GM21619 (cell line): ENCODE data around the gene LDLRAD4.

Experiments
- ATAC-seq: cut with Tn5 transposase; IDR thresholded peaks from one replicate; pipeline ENCODE4 v1.9.1; 2021; ENCODE audit not compliant: unreplicated experiment

LDLRAD4 gene

GRCh38 chr18:13366962-13367892 lies 148.7 kb downstream of the LDLRAD4 start:
- ATAC-seq, result no peak

- ATAC-seq, result no peak
Observed at GRCh38 chr18:13368080-13368813, 149.7 kb downstream of the LDLRAD4 start.

- ATAC-seq, result no peak
Observed at GRCh38 chr18:13369353-13369752, 150.8 kb downstream of the LDLRAD4 start.

- no peak for ATAC-seq
Observed at GRCh38 chr18:13369756-13370510, 151.4 kb downstream of the LDLRAD4 start.

GRCh38 chr18:13370995-13371625 lies 152.6 kb downstream of the LDLRAD4 start:
- ATAC-seq, result no peak

GRCh38 chr18:13371689-13372418 lies 153.3 kb downstream of the LDLRAD4 start:
- ATAC-seq, result no peak

- no peak for ATAC-seq
Observed at GRCh38 chr18:13372531-13372951, 154.0 kb downstream of the LDLRAD4 start.

DNA sequence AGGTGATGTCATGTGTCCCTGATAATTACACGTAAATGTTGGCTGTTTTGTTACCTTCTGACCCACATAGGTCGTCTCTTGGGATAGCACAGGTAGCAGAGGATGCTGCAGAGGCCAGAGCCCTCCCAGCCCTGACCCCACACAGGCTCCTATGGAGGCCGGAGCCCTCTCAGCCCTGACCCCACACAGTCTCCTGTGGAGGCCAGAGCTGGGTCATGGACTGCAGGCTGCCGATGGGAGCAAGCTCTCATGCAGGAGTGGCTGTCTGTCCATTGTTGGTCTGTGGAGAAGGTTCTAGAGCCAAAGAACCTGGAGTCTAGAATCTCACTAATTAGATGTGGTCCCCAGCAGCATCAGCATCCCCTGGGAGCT lies 155.5 kb downstream of the LDLRAD4 start:
- no peak for ATAC-seq

DNA sequence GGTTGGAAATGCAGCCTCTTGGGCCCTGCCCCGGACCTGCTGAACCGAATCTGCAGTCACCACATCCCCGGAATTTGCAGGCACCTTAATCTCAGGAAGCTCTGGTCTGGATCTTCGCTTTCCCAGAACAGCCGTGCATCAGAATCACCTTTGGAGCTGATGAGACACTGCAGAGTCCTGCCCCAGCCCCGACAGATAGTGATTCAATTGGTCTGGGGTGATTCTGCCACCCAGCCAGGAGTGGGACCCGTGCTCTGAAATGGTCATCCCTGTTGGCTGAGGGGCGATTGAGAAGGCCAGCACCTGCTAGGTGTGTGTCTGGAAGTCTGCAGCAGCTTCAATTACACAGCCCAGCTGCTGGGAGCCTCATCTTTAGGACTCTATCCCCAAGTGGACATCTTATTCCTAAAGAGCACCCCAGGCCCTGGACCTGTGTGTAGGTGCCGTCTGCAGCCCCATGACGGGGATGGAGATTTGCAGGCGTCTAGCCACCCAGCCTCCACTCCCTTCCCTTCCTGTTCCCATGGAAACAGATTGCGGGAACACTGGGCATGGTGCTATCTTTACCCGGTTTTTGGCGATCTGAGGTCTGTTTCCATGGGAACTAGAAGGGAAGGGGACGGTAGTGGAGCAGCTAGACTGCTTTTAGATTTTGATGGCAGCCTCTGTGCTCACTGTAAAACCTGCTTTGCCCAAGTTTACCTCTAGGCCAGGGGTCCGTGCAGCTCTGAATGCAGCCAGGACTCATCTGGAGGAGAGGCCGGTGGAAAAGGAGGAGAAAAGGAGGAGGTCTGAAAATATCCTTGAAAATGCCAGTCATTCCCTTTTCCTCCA lies 156.1 kb downstream of the LDLRAD4 start:
- no peak for ATAC-seq

DNA sequence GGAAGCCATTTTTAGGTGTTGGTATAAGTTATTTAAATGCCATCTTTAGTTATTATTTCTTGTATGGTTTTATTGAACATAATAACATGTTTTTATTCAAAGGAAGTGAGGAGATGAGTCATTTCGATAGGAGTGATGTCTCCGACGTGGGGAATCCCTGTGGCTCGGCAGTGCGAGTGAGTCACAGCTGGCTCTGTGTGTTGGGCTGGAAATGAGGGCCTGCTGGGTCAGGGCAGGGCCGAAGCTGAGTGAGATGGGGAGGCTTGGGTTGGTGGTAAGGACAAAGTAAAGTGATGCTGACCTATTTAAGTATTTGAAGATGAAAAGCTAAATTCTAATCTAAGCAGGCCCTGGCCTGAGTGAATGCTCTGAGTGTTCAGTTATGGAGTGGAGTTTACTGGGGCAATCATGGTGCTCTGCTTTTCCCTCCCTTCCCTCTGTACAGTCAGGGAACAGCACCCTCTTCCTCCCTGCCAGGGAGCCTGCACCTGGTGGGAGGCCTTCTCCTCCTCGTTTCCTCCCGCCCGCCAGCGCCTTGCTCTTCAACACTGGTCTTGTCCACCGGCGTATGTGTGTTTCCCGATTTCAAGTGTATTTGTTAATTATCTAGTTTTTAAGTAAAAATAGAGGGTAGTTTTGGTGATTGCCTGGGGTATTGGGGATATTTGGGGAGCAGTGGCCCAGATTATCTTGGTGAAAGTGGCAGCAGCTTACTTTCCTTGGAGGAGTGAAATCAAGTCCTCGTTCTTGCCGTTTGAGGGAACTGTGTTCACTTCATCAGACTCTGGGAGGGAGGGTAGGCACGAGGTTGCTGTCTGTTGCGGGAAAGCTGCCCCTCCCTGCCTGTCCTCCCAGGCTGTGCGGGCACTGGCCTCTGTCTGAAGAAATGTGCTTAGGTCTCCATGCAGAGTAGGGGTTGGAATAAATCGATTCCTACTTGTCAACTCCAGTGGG lies 157.0 kb downstream of the LDLRAD4 start:
- peak; percentile 92 for ATAC-seq

GRCh38 chr18:13376298-13376840 lies 157.8 kb downstream of the LDLRAD4 start:
- ATAC-seq, result no peak

DNA sequence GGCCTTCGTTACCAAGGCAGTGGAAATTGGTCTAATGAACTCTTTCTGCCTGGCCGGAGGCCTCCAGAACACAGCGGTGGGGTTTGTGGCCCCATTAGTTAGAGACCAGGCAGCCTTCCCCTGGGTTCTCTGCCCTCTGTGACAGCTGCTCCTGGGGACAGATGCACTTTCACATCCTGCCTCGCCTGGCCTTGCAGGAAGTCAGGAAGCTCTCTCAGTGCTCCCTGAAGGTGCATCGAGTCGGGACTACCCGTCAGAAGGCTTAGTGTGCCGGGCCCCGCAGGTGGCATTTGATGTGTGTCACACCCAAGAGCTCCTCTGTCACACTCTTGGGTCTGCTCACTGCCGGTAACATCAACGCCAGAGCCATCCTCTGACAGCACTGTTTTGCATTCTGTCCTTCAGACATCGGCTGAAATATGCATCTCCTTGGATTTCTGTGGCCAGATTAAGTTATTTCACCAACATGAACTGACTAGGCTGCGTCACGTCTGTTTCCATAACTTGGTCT lies 158.3 kb downstream of the LDLRAD4 start:
- no peak for ATAC-seq

GRCh38 chr18:13377496-13377895 lies 158.9 kb downstream of the LDLRAD4 start:
- ATAC-seq, result no peak

DNA sequence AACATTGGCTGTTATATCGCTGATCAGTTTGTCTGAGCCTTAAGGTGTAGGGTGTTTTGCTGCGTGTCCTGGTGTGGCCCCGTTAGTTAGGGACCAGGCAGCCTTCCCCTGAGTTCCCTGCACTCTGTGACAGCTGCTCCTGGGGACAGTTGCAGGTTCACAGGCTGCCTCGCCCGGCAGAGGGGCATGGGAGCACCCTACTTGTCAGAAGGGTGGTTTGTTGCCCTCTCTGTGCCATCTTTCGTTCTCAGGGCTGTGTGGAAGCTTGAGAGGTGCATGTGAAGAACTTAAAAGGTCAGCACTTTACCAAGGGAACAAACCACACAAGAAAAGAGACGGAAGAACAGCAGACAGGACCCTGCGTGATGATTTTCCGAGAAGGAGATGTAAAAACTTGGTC lies 159.6 kb downstream of the LDLRAD4 start:
- ATAC-seq, result no peak

DNA sequence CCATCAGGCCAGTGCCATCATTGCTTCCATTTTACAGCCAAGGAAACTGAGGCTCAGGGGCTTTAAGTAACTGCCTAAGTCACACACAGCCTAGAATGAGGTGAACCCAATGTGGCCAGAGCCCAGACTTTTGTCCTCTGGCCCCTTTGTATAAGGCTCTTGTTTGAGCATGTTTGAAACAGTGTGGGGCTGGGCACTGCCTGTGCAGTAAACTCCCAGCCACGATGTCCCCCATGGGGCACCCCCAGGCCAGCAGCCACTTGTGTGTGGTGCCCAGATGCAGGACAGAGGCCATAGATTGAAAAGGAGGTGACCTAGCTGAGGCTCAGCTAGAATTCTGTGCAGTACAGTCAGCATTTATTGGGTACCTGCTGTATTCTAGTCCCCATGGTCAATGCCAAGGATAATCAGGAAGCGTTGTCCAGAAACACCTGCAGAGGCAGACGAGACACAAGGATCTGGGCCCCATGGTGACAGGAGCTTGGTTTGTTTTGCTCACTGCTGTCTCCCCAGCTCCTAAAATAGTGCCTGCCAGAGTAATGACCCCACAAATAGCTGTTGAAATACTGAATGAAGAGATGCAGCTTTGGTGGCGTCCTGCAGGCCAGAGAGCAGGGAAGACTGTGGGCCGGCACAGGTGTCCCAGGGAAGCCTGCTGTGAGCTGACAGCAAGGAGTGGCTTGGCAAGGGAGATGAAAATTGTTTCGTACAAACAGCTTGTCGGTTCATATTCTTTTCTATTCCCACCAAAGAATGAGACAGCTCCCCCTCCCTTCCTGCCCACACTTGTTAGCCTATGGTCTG lies 160.7 kb downstream of the LDLRAD4 start:
- ATAC-seq, result no peak

DNA sequence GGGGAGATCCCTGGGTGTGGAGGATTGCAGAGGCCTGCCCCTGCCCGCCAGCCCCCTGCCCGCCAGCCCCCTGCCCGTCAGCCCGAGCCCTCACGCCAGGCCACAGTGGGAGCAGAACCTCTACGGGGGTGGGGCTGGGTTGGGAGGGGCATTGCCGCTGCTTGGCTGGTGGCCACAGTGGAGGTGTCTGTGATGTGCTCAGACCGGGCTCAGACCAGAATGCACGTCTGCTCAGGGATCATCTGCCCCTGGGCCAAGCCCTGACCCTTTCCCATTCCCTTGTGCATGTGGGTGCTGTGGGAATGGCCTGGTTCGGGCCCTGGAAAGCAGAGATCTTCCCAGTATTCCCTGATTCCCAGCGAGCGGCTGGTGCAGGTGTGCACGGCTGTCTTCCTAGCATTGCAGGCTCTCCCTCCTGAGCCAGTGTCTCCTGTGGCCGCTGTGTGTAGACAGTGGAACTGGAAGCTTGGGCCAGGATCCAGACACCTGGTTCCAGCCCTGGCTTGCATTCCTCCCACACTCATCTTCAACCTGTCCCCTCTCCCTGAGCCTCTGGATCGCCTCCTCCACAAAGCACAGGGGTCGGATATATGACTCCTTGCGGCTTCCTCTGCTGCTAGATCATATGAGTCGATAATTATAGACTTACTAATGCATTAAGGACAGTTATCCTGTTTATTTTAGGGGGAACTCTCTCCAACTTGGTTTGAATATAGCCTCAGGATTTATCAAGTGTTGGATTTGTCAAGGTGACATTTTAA lies 161.6 kb downstream of the LDLRAD4 start:
- ATAC-seq, result no peak
